ENCODE data around the gene ABI3. TPM values are rescaled to one million over a fixed set of nuclear protein-coding genes. Genes with fewer than 3 reads are reported as not detected.

Gene ABI3
- total RNA-seq, 3 donors from 2014 or later = 5.9 to 10.6 (median 7.2) TPM

DNA sequence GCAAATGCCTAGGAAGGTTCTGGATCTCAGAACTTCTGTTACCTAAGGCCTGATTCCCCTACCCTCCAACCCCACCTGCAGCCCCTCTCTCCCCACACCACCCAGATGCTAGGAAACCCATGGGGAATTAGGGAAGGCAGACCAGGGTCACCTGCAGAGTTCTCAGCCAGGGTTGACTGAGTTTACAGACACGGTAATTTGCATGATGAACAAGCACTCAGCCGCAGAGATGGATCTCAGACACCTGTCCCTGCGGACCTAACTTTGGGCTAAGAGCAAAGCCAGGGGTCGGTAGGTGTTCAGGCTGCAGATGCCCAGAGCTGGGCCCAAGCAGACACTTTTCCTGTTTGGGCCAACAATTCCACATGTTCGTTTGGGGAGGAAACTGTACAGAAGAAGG is 2.9 kb downstream of the ABI3 start:
- DNase-seq (no peak), ATAC-seq (no peak)
- Histone ChIP-seq H3K4me3 (no peak overlapping the region), H3K9me3 (no peaks in the 10 kb centered on the region), H3K4me1 (ENCODE audit: low read depth) (peaks cover 7% of the 10 kb centered on the region), H3K36me3 (ENCODE audit: low read depth) (no peaks in the 10 kb centered on the region)
- TF ChIP-seq, protein P1, sequence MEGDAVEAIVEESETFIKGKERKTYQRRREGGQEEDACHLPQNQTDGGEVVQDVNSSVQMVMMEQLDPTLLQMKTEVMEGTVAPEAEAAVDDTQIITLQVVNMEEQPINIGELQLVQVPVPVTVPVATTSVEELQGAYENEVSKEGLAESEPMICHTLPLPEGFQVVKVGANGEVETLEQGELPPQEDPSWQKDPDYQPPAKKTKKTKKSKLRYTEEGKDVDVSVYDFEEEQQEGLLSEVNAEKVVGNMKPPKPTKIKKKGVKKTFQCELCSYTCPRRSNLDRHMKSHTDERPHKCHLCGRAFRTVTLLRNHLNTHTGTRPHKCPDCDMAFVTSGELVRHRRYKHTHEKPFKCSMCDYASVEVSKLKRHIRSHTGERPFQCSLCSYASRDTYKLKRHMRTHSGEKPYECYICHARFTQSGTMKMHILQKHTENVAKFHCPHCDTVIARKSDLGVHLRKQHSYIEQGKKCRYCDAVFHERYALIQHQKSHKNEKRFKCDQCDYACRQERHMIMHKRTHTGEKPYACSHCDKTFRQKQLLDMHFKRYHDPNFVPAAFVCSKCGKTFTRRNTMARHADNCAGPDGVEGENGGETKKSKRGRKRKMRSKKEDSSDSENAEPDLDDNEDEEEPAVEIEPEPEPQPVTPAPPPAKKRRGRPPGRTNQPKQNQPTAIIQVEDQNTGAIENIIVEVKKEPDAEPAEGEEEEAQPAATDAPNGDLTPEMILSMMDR (IDR thresholded peaks at IDR 0.05) = no peak
- intact Hi-C loops (cut with DNase I, micrococcal nuclease) = no loop called here

DNA sequence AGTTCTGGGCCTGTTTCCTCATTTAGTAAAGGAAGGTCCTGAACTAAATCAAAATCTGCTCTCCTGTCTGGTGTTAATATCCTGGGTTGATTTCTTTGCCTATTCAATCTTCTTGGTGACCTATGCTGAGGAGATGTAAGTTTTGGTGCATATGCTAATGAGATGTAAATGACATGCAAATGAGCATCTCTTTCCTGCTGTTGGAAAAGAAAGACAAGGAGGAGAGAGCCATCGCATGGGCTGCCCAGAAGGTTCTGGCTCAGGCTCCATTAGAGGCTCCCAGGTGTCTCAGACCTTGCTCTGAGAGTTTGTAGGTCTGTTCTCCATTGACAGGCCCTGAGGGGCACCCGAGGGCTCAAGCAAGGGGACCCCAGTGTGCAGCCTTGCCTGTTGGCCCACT is 3.3 kb downstream of the ABI3 start:
- Histone ChIP-seq H3K9me3 (no peaks in the 10 kb centered on the region), H3K4me3 (no peak overlapping the region), H3K36me3 (ENCODE audit: low read depth) (no peaks in the 10 kb centered on the region), H3K4me1 (ENCODE audit: low read depth) (peaks cover 7% of the 10 kb centered on the region)
- intact Hi-C loops (cut with DNase I, micrococcal nuclease) = no loop called here
- no peak for ATAC-seq
- TF ChIP-seq, protein P1 (IDR thresholded peaks at IDR 0.05) = no peak
- DNase-seq = no peak

DNA sequence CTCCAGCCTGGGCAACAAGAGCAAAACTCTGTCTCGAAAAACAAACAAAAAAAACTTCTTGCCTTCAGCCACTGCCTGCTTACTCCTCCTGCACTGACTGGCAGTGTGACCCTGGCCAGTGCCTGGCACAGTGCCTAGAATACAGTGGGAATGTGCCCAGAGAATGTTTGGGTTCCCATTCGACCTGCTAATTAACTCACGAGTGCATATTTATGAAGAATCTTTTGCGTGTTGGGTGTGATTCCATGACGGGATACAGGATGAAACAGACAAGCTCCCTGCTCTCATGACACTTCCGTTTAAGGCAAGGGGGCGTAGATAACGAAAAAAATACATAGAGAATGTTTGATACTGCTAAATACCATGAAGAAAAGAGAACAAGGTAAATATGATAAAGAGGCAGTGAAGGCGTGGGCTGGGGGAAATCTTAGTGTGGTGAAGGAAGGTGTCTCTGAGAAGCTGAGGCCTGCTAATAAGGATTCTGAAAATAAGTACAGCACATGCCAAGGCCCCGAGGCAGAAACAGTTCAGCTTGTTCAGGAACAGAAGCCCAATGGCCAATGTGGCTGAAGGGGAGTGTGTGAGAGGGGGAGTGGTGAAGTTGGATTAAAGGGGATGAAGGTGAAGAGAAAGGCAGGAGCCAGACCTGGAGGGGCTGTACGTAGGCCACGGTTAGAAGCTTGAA is 4.3 kb downstream of the ABI3 start:
- TF ChIP-seq, protein P1 (IDR thresholded peaks at IDR 0.05) = no peak
- Histone ChIP-seq H3K4me3 (no peak overlapping the region), H3K4me1 (ENCODE audit: low read depth) (peaks cover 7% of the 10 kb centered on the region), H3K36me3 (ENCODE audit: low read depth) (no peaks in the 10 kb centered on the region), H3K9me3 (no peaks in the 10 kb centered on the region)
- ATAC-seq = no peak
- no peak for DNase-seq
- intact Hi-C loops (cut with DNase I, micrococcal nuclease) = no loop called here

GRCh38 chr17:49216482-49216881 is 6.0 kb downstream of the ABI3 start:
- peaks cover 7% of the 10 kb centered on the region for H3K4me1 ChIP-seq (ENCODE audit: low read depth)
- DNase-seq (peak in 1 of 3 donors; percentile 43), ATAC-seq (no peak)
- no peaks in the 10 kb centered on the region for H3K9me3 ChIP-seq
- intact Hi-C loops (cut with DNase I, micrococcal nuclease) = no loop called here
- H3K4me3 ChIP-seq = no peak overlapping the region
- H3K36me3 ChIP-seq (ENCODE audit: low read depth) = no peaks in the 10 kb centered on the region
- TF ChIP-seq, protein P1 (IDR thresholded peaks at IDR 0.05) = no peak

DNA sequence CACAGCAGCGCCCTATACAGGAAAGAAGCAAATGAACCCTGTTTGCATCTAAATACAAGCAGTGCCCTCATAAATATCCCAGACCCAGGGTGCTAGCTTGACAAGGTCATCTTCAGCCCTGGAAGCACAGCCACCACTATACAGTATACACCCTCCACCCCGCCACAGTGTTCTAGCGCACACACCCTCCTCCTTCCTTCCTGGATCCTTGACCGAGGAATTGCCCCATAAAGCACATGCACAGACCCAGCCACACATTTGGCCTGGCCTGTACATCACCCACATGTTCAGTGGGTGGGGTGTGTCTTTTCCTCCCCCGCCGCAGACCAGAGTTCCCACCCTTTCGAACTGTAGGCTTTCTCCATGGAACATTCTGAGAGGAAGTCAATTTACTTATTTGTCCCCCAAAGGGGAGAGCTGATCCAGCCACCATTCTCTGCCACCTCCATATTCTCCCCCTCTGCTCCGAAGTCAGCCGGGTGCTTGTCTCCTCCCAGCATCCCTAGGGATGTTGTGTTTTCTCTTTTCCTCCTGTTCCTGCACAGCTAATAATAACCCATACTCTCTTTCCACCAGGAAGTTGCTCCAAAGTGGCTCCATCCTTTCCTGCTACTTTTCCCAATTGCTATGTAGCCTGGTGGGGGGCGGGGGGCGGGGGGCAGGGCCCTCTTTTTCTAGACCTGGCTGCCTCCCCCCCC is 6.6 kb downstream of the ABI3 start:
- Histone ChIP-seq H3K9me3 (no peaks in the 10 kb centered on the region), H3K36me3 (ENCODE audit: low read depth) (no peaks in the 10 kb centered on the region), H3K4me3 (no peak overlapping the region), H3K4me1 (ENCODE audit: low read depth) (peaks cover 7% of the 10 kb centered on the region)
- DNase-seq (peak; percentile 69 to 76 (median 74)), ATAC-seq (peak; percentile 83)
- TF ChIP-seq, protein P1 (IDR thresholded peaks at IDR 0.05) = no peak
- intact Hi-C loops (cut with DNase I, micrococcal nuclease) = no loop called here

Measured in mucosa of descending colon (tissue), 3 donors.